Caco-2 (cell line): ENCODE results near the gene NDC1. TPM values are rescaled to one million over a fixed set of nuclear protein-coding genes. Genes with fewer than 3 reads are reported as not detected.

Source experiments
- BruUV-seq: library from RNA; stranded (reverse); fragments of 400-500 nt; replicated peaks from 2 replicates; lab custom pipeline; 2021; lab: Mats Ljungman, UMichigan
- CTCF ChIA-PET: fragments of 300-600 bp; sonication (Branson Sonifier 250); formaldehyde crosslinking; loops from one replicate; lab custom pipeline; 2022; ENCODE audit warnings: antibody characterized with exemption; lab: Charles Lee
- POLR2A ChIA-PET: fragments of 300-600 bp; sonication (Branson Sonifier 250); formaldehyde crosslinking; loops from one replicate; lab custom pipeline; 2022; ENCODE audit warnings: antibody characterized with exemption; lab: Charles Lee
- DNase-seq, 2 experiments: peaks; one replicate each; pipeline versions ENCODE4 v3.0.0 to v3.0.0-alpha.2; 2020 to 2022
- H3K27me3 ChIP-seq: replicated peaks from 2 replicates; pipeline ENCODE4 v1.6.0; 2011; ENCODE audit warnings: low read length; ENCODE audit not compliant: control insufficient read depth, insufficient read depth
- H3K36me3 ChIP-seq: 2 replicates; pipeline ENCODE4 v1.5.1; 2011; ENCODE audit warnings: low read length; ENCODE audit not compliant: control insufficient read depth, insufficient read depth
- H3K4me1 ChIP-seq: fragments of 250-450 bp; sonication (Bioruptor Pico); 2 replicates; pipeline ENCODE4 v1.5.1; 2020; ENCODE audit warnings: mild to moderate bottlenecking
- H3K4me3 ChIP-seq: 2 replicates; pipeline ENCODE4 v1.5.1; 2011; ENCODE audit warnings: low read depth, mild to moderate bottlenecking, control low read depth, low read length
- H3K9me3 ChIP-seq: fragments of 250-450 bp; sonication (Bioruptor Pico); 2 replicates; pipeline ENCODE4 v1.5.1; 2020; ENCODE audit warnings: mild to moderate bottlenecking, moderate library complexity
- H3K27ac Mint-ChIP-seq: one replicate; pipeline ENCODE4 v1.8.0; 2022; ENCODE audit warnings: mixed read lengths; ENCODE audit not compliant: unreplicated experiment
- H3K27me3 Mint-ChIP-seq: one replicate; pipeline ENCODE4 v1.8.0; 2022; ENCODE audit warnings: mixed read lengths; ENCODE audit not compliant: insufficient read depth, unreplicated experiment
- H3K36me3 Mint-ChIP-seq: one replicate; pipeline ENCODE4 v1.8.0; 2022; ENCODE audit warnings: mild to moderate bottlenecking, mixed read lengths; ENCODE audit not compliant: insufficient read depth, unreplicated experiment
- H3K4me1 Mint-ChIP-seq: one replicate; pipeline ENCODE4 v1.8.0; 2022; ENCODE audit warnings: low read depth, mixed read lengths; ENCODE audit not compliant: unreplicated experiment
- H3K4me3 Mint-ChIP-seq: one replicate; pipeline ENCODE4 v1.8.0; 2022; ENCODE audit warnings: mild to moderate bottlenecking, moderate library complexity, mixed read lengths; ENCODE audit not compliant: unreplicated experiment
- H3K9me3 Mint-ChIP-seq: one replicate; pipeline ENCODE4 v1.8.0; 2022; ENCODE audit warnings: mixed read lengths; ENCODE audit not compliant: unreplicated experiment
- CTCF ChIP-seq, 2 experiments: fragments of 200-600 bp in 1 of 2; IDR thresholded peaks; 1 replicate in 1 of 2; 2 replicates in 1 of 2; pipeline versions ENCODE4 v1.5.1 to v1.8.0; 2011 to 2022; ENCODE audit warnings: antibody characterized with exemption in 1 of 2, control low read depth in 1 of 2, inconsistent platforms in 1 of 2, low read depth in 1 of 2, low read length in 1 of 2, mild to moderate bottlenecking in 1 of 2, moderate library complexity in 1 of 2; ENCODE audit not compliant: insufficient read depth in 1 of 2, severe bottlenecking in 1 of 2, unreplicated experiment in 1 of 2
- intact Hi-C: fragments of 100-400 bp; cut with micrococcal nuclease; formaldehyde crosslinking; loops from one replicate; pipeline ENCODE4 v1.10.0; 2022; ENCODE audit not compliant: unreplicated experiment
- total RNA-seq: library from RNA; stranded (reverse); gene quantifications from 2 replicates; pipeline ENCODE4 v1.2.3, GENCODE V29; 2022

Gene NDC1
- total RNA-seq, 1 experiment from 2014 or later: 28.8 TPM

DNA sequence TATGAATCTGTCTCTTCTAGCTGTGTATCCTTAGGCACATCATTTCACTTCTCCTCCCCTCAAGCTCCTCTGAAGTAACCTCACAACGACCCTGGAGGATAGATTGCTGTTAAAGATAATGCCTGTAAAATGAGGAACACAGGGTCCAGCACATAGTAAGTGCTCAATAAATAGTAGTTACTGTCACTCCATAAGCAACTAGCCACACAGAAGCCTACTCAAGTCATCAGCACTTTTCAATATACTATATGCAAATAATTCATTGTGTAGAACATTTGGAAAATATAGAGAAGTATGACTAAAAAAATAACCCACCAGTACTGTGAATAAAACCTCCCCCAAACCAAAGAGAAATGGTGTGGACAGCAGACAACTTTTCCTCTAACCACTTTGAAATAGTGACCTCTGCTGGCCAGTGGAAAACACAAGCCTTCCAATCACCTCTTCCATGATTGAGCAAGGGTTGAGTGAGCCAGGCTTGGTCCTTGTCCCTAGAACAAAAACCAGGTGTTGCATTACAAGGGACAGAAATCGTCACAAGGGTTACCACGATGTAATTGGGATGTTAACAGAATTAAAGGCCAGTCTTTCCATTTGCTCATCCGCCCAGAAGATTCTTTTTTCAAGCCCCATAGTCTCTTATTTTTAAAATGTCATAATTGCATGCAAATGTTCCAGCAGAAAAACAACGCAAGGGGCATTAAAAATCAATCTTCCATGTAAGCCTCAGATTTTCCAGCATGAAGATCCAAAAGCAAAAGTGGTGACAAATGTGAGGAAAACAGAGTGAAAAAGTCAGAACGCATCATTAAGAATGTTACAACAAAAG lies 83.4 kb downstream of the NDC1 start:
- DNase-seq: peak; percentile 37 to 46
- H3K27me3 Mint-ChIP-seq: no peaks in the 10 kb centered on the region
- TF ChIP-seq CTCF (IDR thresholded peaks at IDR 0.05; ENCODE audit: insufficient read depth in 1 of 2, low read depth in 1 of 2, low read length in 1 of 2, severe bottlenecking in 1 of 2, unreplicated experiment in 1 of 2): peak; percentile 41 to 44
- H3K27ac Mint-ChIP-seq: no peak overlapping the region
- CTCF ChIA-PET: no interaction called here
- intact Hi-C loops: loop anchor here (2.0 kb wide), 1 partner anchor 40 kb away; no protein-coding TSS in a partner anchor
- BruUV-seq: no TSS peak
- 0 out of 2 replicates have a peak, but pooled peaks cover 4% of the 10 kb centered on the region for H3K4me1 ChIP-seq
- H3K9me3 Mint-ChIP-seq: no peaks in the 10 kb centered on the region
- H3K9me3 ChIP-seq: no peaks in the 10 kb centered on the region
- H3K4me1 Mint-ChIP-seq: no peaks in the 10 kb centered on the region
- H3K36me3 Mint-ChIP-seq: no peaks in the 10 kb centered on the region
- POLR2A ChIA-PET: no interaction called here
- no peak overlapping the region for H3K4me3 ChIP-seq
- no peaks in the 10 kb centered on the region for H3K36me3 ChIP-seq
- H3K27me3 ChIP-seq: no peaks in the 10 kb centered on the region
- no peak overlapping the region for H3K4me3 Mint-ChIP-seq

GRCh38 chr1:53752281-53752680 lies 85.8 kb downstream of the NDC1 start:
- intact Hi-C loops: no loop called here

DNA sequence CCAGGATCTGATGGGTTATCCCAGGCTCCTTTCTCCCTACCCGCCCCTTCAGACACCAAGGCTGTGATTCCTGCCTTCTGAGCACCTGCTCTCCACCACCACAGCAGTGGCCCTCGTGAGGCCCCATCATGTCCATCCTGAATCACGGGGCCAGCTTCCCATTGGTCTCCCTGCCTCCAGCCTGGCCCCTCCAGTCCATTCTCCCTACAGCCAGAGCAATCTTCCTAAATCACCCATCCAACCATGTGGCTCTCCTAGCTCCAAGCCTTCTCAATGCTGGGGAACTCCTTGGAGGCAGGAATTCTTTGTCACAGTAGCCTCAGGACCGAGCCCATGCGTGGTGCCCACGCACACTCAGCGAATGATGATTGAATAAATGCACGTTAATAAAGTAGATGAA lies 90.3 kb downstream of the NDC1 start:
- no peak for DNase-seq
- Histone ChIP-seq H3K4me1 (no peaks in the 10 kb centered on the region), H3K27me3 (no peaks in the 10 kb centered on the region), H3K9me3 (no peaks in the 10 kb centered on the region), H3K4me3 (no peak overlapping the region), H3K36me3 (no peaks in the 10 kb centered on the region)
- BruUV-seq: no TSS peak
- Mint-ChIP-seq H3K4me3 (no peak overlapping the region), H3K9me3 (peaks cover 18% of the 10 kb centered on the region), H3K27ac (no peak overlapping the region), H3K4me1 (no peaks in the 10 kb centered on the region), H3K36me3 (no peaks in the 10 kb centered on the region), H3K27me3 (peaks cover 5% of the 10 kb centered on the region)
- CTCF ChIA-PET: no interaction called here
- TF ChIP-seq CTCF (IDR thresholded peaks at IDR 0.05; ENCODE audit: insufficient read depth in 1 of 2, low read depth in 1 of 2, low read length in 1 of 2, severe bottlenecking in 1 of 2, unreplicated experiment in 1 of 2): no peak
- POLR2A ChIA-PET: no interaction called here
- intact Hi-C loops: no loop called here

More at GRCh38 chr1:53752281-53752680, 85.8 kb downstream of the NDC1 start:
- no peaks in the 10 kb centered on the region for H3K4me1 Mint-ChIP-seq
- CTCF ChIA-PET: interaction anchor here (1.2 kb wide), 1 partner anchor 37 kb away, joined by 5 read pairs; no protein-coding TSS in a partner anchor
- TF ChIP-seq CTCF (IDR thresholded peaks at IDR 0.05; ENCODE audit: insufficient read depth in 1 of 2, low read depth in 1 of 2, low read length in 1 of 2, severe bottlenecking in 1 of 2, unreplicated experiment in 1 of 2): no peak
- Histone ChIP-seq H3K4me3 (no peak overlapping the region), H3K4me1 (0 out of 2 replicates have a peak, but pooled peaks cover 4% of the 10 kb centered on the region), H3K27me3 (no peaks in the 10 kb centered on the region), H3K36me3 (no peaks in the 10 kb centered on the region), H3K9me3 (no peaks in the 10 kb centered on the region)
- DNase-seq: no peak
- H3K36me3 Mint-ChIP-seq: no peaks in the 10 kb centered on the region
- H3K27ac Mint-ChIP-seq: no peak overlapping the region
- no TSS peak for BruUV-seq
- POLR2A ChIA-PET: no interaction called here
- H3K4me3 Mint-ChIP-seq: no peak overlapping the region
- no peaks in the 10 kb centered on the region for H3K9me3 Mint-ChIP-seq
- H3K27me3 Mint-ChIP-seq: peaks cover 4% of the 10 kb centered on the region
